HepG2 (cell line): Measurements from ENCODE around the gene PCLO. TPM values are rescaled to one million over a fixed set of nuclear protein-coding genes. Genes with fewer than 3 reads are reported as not detected.
"Not testable (repeated sequence)": the region's sequence is repeated elsewhere in the genome, so short reads cannot be mapped to it uniquely, and the experiment has no call there.

Source experiments
- ATAC-seq: fragments of 200-7000 bp; cut with Tn5 transposase; 3 replicates; pipeline ENCODE4 v1.9.1; 2020; ENCODE audit warnings: mild to moderate bottlenecking, moderate library complexity
- BruUV-seq: library from RNA; stranded (reverse); fragments of 400-500 nt; replicated peaks from 2 replicates; lab custom pipeline; 2021; lab: Mats Ljungman, UMichigan
- CTCF ChIA-PET: fragments of 300-600 bp; formaldehyde crosslinking; extraction: SDS; loops from one replicate; lab custom pipeline; 2021; ENCODE audit warnings: low total read pairs, inconsistent platforms, low intra/inter-chr PET ratio; lab: Yijun Ruan, JAX
- POLR2A ChIA-PET: fragments of 350-600 bp; sonication (Branson Sonifier 250); formaldehyde crosslinking; loops from one replicate; lab custom pipeline; 2020; ENCODE audit warnings: antibody characterized with exemption, inconsistent platforms; lab: Yijun Ruan, JAX
- DNase-seq: peaks from one replicate; pipeline ENCODE4 v3.0.0-alpha.2; 2015; ENCODE audit warnings: low spot score
- FAIRE-seq: peaks from 3 replicates; lab custom pipeline; 2011; peaks lifted over from hg19 to GRCh38; lab: Jason Lieb, UNC
- H2AFZ ChIP-seq: one replicate; pipeline ENCODE4 v1.6.1; 2011; ENCODE audit warnings: low read length, inconsistent platforms
- H3K27ac ChIP-seq: fragments of 300-600 bp; 3 replicates; pipeline ENCODE4 v1.8.0; 2011; ENCODE audit warnings: mixed run types, mild to moderate bottlenecking, mixed read lengths, low read length, inconsistent platforms; ENCODE audit not compliant: insufficient read depth; ENCODE audit errors: extremely low read length
- H3K27me3 ChIP-seq, 2 experiments: fragments of 200-600 bp in 1 of 2; 2 replicates in 1 of 2; 3 replicates in 1 of 2; pipeline versions ENCODE4 v1.6.0 to v1.8.0; 2011; ENCODE audit warnings: low read length in 2 of 2, mild to moderate bottlenecking in 2 of 2, moderate library complexity in 2 of 2, inconsistent platforms in 1 of 2; ENCODE audit not compliant: insufficient read depth in 2 of 2, control insufficient read depth in 1 of 2
- H3K36me3 ChIP-seq, 2 experiments: fragments of 200-600 bp in 1 of 2; replicated peaks in 1 of 2; 2 replicates in 1 of 2; 3 replicates in 1 of 2; pipeline versions ENCODE4 v1.5.1 to v1.8.0; 2011; ENCODE audit warnings: low read length in 2 of 2, inconsistent platforms in 1 of 2; ENCODE audit not compliant: insufficient read depth in 2 of 2, control insufficient read depth in 1 of 2
- H3K4me1 ChIP-seq: 2 replicates; pipeline ENCODE4 v1.5.1; 2012; ENCODE audit warnings: low read length, inconsistent platforms; ENCODE audit not compliant: insufficient read depth
- H3K4me2 ChIP-seq: 2 replicates; pipeline ENCODE4 v1.6.0; 2011; ENCODE audit warnings: low read depth, low read length, inconsistent platforms
- H3K4me3 ChIP-seq, 3 experiments: fragments of 200-600 bp in 1 of 3; sonication (generic), shearing (Covaris generic) in 1 of 3; replicated peaks in 1 of 3; 2 replicates each; pipeline ENCODE4 v1.5.1; 2011 to 2016; ENCODE audit warnings: low read length in 3 of 3, inconsistent platforms in 2 of 3, low read depth in 2 of 3, mild to moderate bottlenecking in 2 of 3, control low read depth in 1 of 3, mixed read lengths in 1 of 3; ENCODE audit not compliant: insufficient read depth in 1 of 3
- H3K79me2 ChIP-seq: one replicate; pipeline ENCODE4 v1.6.1; 2011; ENCODE audit warnings: low read length, inconsistent platforms; ENCODE audit not compliant: insufficient read depth
- H3K9ac ChIP-seq: 2 replicates; pipeline ENCODE4 v1.6.0; 2011; ENCODE audit warnings: mild to moderate bottlenecking, low read depth, low read length, inconsistent platforms; ENCODE audit not compliant: insufficient read depth
- H3K9me3 ChIP-seq: 2 replicates; pipeline ENCODE4 v1.5.1; 2012; ENCODE audit warnings: mild to moderate bottlenecking, low read length
- H4K20me1 ChIP-seq: 2 replicates; pipeline ENCODE4 v1.6.0; 2011; ENCODE audit warnings: inconsistent platforms, mild to moderate bottlenecking, low read length, moderate library complexity; ENCODE audit not compliant: insufficient read depth
- ZNF101 ChIP-seq: sonication (generic); formaldehyde crosslinking; IDR thresholded peaks from 2 replicates; pipeline ENCODE4 v1.4.0; 2020; ENCODE audit warnings: mild to moderate bottlenecking, low read depth, missing genetic modification reagents, borderline replicate concordance
- ZNF598 ChIP-seq: sonication (generic); formaldehyde crosslinking; IDR thresholded peaks from 2 replicates; pipeline ENCODE4 v1.5.1; 2020; ENCODE audit warnings: mild to moderate bottlenecking, missing genetic modification reagents, borderline replicate concordance
- WGBS: methylation state at CpG from one replicate; pipeline ENCODE4 v1.1.6; 2017; ENCODE audit warnings: low lambda C conversion rate; 5-methylcytosine and 5-hydroxymethylcytosine counted together
- in situ Hi-C: cut with HindIII; loops from 2 replicates; pipeline ENCODE4 v1.10.0; 2017; ENCODE audit warnings: low pct_unique_long_range_greater_than_20kb; ENCODE audit not compliant: extremely low pct_ligation_motif_present
- intact Hi-C: fragments of 100-400 bp; cut with micrococcal nuclease; formaldehyde crosslinking; loops from one replicate; pipeline ENCODE4 v1.10.0; 2022; ENCODE audit not compliant: unreplicated experiment
- polyA plus RNA-seq, 8 experiments: library from polyadenylated mRNA; depleted of rRNA in 3 of 8; stranded (reverse) in 7 of 8; unstranded in 1 of 8; fragments of >200 nt; fragmentation: Illumina TruSeq in 4 of 8; extraction: Trizol in 4 of 8; gene quantifications; 2 replicates each; pipeline versions ENCODE4 v1.2.1 to v1.2.3, GENCODE V29; 2011 to 2016; ENCODE audit warnings: low read depth in 4 of 8, missing spikeins in 1 of 8, mixed read lengths in 1 of 8; ENCODE audit not compliant: insufficient read depth in 1 of 8
- total RNA-seq, 5 experiments: library from RNA; depleted of rRNA; stranded (reverse); fragments of >200 nt; fragmentation: Illumina TruSeq; extraction: Trizol; gene quantifications; 2 replicates each; pipeline ENCODE4 v1.2.3, GENCODE V29; 2016; ENCODE audit warnings: low read depth in 1 of 5

Gene PCLO
- total and polyA plus RNA-seq, 2 of the 13 experiments (the other 11 are each of a cell fraction or from before 2014, with no cell fraction given) = 0.07 to 0.29 TPM

GRCh38 chr7:83085299-83085698, 77.4 kb downstream of the PCLO start:
- ATAC-seq (no peak), FAIRE-seq (no peak), DNase-seq (no peak)
- no peak overlapping the region for H3K4me2 ChIP-seq
- TF ChIP-seq ZNF101 (CRISPR knock-in tag) (no peak), ZNF598 (CRISPR knock-in tag) (no peak)
- intact Hi-C loops = no loop called here
- H3K27me3 ChIP-seq = no peaks in the 10 kb centered on the region
- H3K9me3 ChIP-seq = no peaks in the 10 kb centered on the region
- H3K79me2 ChIP-seq = no peaks in the 10 kb centered on the region
- WGBS = 1% methylated on average over 4 of the region's 4 CpGs
- no peak overlapping the region for H2AFZ ChIP-seq
- ChIA-PET POLR2A (no interaction called here), CTCF (no interaction called here)
- no peaks in the 10 kb centered on the region for H4K20me1 ChIP-seq
- H3K27ac ChIP-seq = no peak overlapping the region
- BruUV-seq = no TSS peak
- H3K36me3 ChIP-seq = no peaks in the 10 kb centered on the region
- H3K4me1 ChIP-seq = no peaks in the 10 kb centered on the region
- no peak overlapping the region for H3K9ac ChIP-seq
- in situ Hi-C loops = no loop called here
- H3K4me3 ChIP-seq = no peak overlapping the region

GRCh38 chr7:83079879-83080278, 82.8 kb downstream of the PCLO start:
- H3K9ac ChIP-seq, H3K36me3 ChIP-seq, BruUV-seq, H4K20me1 ChIP-seq, in situ Hi-C loops, H3K9me3 ChIP-seq, H3K4me1 ChIP-seq, POLR2A ChIA-PET, FAIRE-seq, CTCF ChIA-PET, intact Hi-C loops, DNase-seq, H3K27me3 ChIP-seq, H3K4me2 ChIP-seq, H2AFZ ChIP-seq, H3K27ac ChIP-seq, ATAC-seq, H3K79me2 ChIP-seq, H3K4me3 ChIP-seq: not testable (repeated sequence)
- 88% methylated on average over 1 of the region's 1 CpG for WGBS
